Measurements from ENCODE around the gene MSL1. TPM values are rescaled to one million over a fixed set of nuclear protein-coding genes. Genes with fewer than 3 reads are reported as not detected.

The MSL1 gene
- total RNA-seq, 3 donors from 2014 or later (not counting 1 experiment from before 2014, with no cell fraction given) = 99.0 to 124 (median 110) TPM

- intact Hi-C loops (cut with micrococcal nuclease) = no loop called here
- Mint-ChIP-seq H3K27me3 (ENCODE audit: low read depth in 2 of 2) (no peaks in the 10 kb centered on the region), H3K36me3 (peaks cover 12% of the 10 kb centered on the region), H3K4me1 (peaks cover 26 to 43% of the 10 kb centered on the region in 2 donors), H3K4me3 (no peak overlapping the region), H3K9me3 (no peaks in the 10 kb centered on the region), H3K27ac (peak overlapping the region; percentile 94 to 96)
- ATAC-seq (no peak), DNase-seq (no peak)
- no peak for TF ChIP-seq CTCF (IDR thresholded peaks at IDR 0.05)
- Histone ChIP-seq H3K9me3 (ENCODE audit: control insufficient read depth, insufficient read depth, low read length) (no peaks in the 10 kb centered on the region), H3K27me3 (ENCODE audit: control insufficient read depth, insufficient read depth, low read length) (no peaks in the 10 kb centered on the region), H3K27ac (ENCODE audit: low read length) (no peak overlapping the region), H3K4me3 (ENCODE audit: low read length) (no peak overlapping the region), H3K4me1 (ENCODE audit: control insufficient read depth, insufficient read depth, low read length) (peaks cover 37% of the 10 kb centered on the region), H3K36me3 (ENCODE audit: control insufficient read depth, insufficient read depth, low read length) (peaks cover 42% of the 10 kb centered on the region)
- WGBS (ENCODE audit: insufficient coverage) = 96% methylated on average over 29 of the region's 29 CpGs
These were observed 28.7 kb upstream of the MSL1 start for GRCh38 chr17:40093005-40093579.

GRCh38 chr17:40093580-40094201 is 28.1 kb upstream of the MSL1 start:
- ATAC-seq (no peak), DNase-seq (no peak)
- H3K36me3 Mint-ChIP-seq = peaks cover 12% of the 10 kb centered on the region
- peaks cover 32 to 49% of the 10 kb centered on the region in 2 donors for H3K4me1 Mint-ChIP-seq
- H3K27ac ChIP-seq (ENCODE audit: low read length) = no peak overlapping the region
- H3K9me3 ChIP-seq (ENCODE audit: control insufficient read depth, insufficient read depth, low read length) = no peaks in the 10 kb centered on the region
- H3K27me3 ChIP-seq (ENCODE audit: control insufficient read depth, insufficient read depth, low read length) = no peaks in the 10 kb centered on the region
- no peak overlapping the region for H3K4me3 ChIP-seq (ENCODE audit: low read length)
- peak overlapping the region; percentile 94 to 96 for H3K27ac Mint-ChIP-seq
- H3K9me3 Mint-ChIP-seq = no peaks in the 10 kb centered on the region
- H3K36me3 ChIP-seq (ENCODE audit: control insufficient read depth, insufficient read depth, low read length) = peaks cover 36% of the 10 kb centered on the region
- H3K4me3 Mint-ChIP-seq = no peak overlapping the region
- peaks cover 43% of the 10 kb centered on the region for H3K4me1 ChIP-seq (ENCODE audit: control insufficient read depth, insufficient read depth, low read length)
- intact Hi-C loops (cut with micrococcal nuclease) = no loop called here
- TF ChIP-seq CTCF (IDR thresholded peaks at IDR 0.05) = no peak
- H3K27me3 Mint-ChIP-seq (ENCODE audit: low read depth in 2 of 2) = no peaks in the 10 kb centered on the region
- 94% methylated on average over 16 of the region's 16 CpGs for WGBS (ENCODE audit: insufficient coverage)

GRCh38 chr17:40094874-40095273 is 26.9 kb upstream of the MSL1 start:
- TF ChIP-seq CTCF (IDR thresholded peaks at IDR 0.05) = no peak
- peaks cover 3% of the 10 kb centered on the region for H3K36me3 Mint-ChIP-seq
- no peaks in the 10 kb centered on the region for H3K27me3 ChIP-seq (ENCODE audit: control insufficient read depth, insufficient read depth, low read length)
- ATAC-seq (no peak), DNase-seq (no peak)
- no peaks in the 10 kb centered on the region for H3K9me3 ChIP-seq (ENCODE audit: control insufficient read depth, insufficient read depth, low read length)
- intact Hi-C loops (cut with micrococcal nuclease) = no loop called here
- H3K4me1 ChIP-seq (ENCODE audit: control insufficient read depth, insufficient read depth, low read length) = peaks cover 55% of the 10 kb centered on the region
- peaks cover 44 to 61% of the 10 kb centered on the region in 2 donors for H3K4me1 Mint-ChIP-seq
- peak overlapping the region; percentile 90 for H3K27ac ChIP-seq (ENCODE audit: low read length)
- no peak overlapping the region for H3K4me3 Mint-ChIP-seq
- H3K9me3 Mint-ChIP-seq = no peaks in the 10 kb centered on the region
- no peaks in the 10 kb centered on the region for H3K27me3 Mint-ChIP-seq (ENCODE audit: low read depth in 2 of 2)
- peak overlapping the region; percentile 94 to 96 for H3K27ac Mint-ChIP-seq
- 96% methylated on average over 14 of the region's 14 CpGs for WGBS (ENCODE audit: insufficient coverage)
- H3K4me3 ChIP-seq (ENCODE audit: low read length) = no peak overlapping the region
- peaks cover 27% of the 10 kb centered on the region for H3K36me3 ChIP-seq (ENCODE audit: control insufficient read depth, insufficient read depth, low read length)
